Measurements from ENCODE around the gene NOS1AP. TPM values are rescaled to one million over a fixed set of nuclear protein-coding genes. Genes with fewer than 3 reads are reported as not detected.

Gene NOS1AP
- total RNA-seq, 1 donor from 2014 or later, result 0.62 TPM

GRCh38 chr1:162360237-162360873, 290.9 kb downstream of the NOS1AP start:
- no peak for DNase-seq (ENCODE audit: low read depth)

DNA sequence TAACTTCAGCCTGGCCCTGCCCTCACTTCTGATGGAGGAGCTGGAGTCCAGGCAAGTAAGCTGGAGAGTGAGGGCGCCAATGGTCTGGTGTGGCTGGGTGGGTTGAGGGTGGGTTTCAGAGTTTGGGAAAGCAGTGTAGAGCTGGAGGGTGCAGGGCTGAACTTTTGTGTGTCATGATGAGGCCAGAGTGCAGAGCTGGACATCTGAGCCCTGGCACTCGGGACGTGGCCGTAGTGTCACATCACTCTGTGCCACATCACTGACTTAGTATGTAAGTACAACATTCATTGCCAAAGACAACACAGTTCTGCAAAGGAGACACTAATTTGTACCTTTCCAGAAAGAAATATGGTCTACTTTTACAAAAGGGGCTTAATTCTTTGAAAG, 291.4 kb downstream of the NOS1AP start:
- no peak for DNase-seq (ENCODE audit: low read depth)

- peak; percentile 65 for DNase-seq (ENCODE audit: low read depth)
Observed at GRCh38 chr1:162361349-162361748, 291.9 kb downstream of the NOS1AP start.

DNA sequence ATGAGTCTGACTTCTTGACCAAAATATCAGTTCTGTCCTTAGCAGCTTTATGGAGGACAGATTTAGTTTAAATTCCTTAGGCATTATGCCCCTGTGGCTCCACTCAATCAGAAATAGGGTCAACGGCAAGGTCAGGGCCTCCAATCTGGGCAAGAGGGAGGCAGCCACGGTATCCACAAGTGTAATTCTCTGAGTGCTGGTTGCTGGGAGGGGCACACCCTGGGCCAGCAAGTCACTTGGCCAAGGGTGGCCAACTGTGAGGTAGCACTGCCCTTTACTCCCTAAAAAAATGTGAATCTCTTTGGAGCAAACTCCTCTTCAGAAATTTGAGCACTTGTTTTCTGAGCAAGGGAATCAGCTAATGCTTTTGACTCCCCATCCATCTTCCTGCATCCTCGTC, 294.3 kb downstream of the NOS1AP start:
- peak; percentile 56 for DNase-seq (ENCODE audit: low read depth)

DNA sequence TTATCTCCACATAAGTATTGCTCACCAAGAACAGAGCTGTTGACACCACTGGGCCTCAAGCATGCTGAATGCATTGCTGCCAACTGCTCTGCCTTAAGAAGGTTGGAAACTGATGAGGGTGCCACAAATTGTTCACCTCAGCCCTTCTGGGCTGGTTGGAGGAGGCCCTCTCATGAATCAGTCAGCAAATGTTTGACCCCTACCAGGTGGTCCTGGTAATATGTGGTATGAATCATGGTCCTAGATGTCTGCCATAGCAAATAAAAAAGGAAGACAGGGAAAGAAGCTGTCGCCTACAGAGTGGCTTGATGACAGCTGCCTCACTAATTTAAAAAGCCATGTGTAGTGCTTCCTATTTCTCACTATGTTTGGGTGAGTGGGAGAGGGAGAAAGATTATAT, 295.0 kb downstream of the NOS1AP start:
- DNase-seq (ENCODE audit: low read depth), result peak; percentile 86

DNA sequence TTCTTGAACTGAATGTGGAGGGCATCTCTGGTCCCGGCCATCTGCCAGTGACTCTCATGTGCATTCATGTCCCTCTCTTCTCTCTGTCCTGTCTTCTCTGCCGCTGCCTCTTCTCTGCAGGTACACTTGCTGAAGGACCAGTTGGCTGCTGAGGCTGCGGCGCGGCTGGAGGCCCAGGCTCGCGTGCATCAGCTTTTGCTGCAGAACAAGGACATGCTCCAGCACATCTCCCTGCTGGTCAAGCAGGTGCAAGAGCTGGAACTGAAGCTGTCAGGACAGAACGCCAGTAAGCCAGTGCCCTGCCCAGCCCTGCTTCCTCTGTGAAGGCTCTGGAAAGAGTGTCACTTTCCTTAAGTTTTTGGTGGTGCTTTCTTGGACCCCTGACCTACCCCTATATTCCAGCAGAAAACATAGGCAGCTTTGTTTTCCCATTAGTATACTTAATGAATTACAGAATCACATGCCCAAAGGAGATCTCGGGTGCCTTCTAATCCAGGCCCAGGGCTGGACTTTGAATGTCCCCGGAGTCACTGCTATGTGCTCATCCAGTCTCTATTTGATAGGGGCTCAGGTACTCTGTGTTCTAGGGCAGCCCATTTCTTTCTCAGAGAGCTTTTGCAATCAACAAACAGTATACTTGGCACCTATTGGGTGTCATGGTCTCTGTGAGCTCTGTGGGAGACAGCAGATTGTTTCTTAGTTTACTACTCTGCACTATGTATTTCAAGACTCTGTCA, 296.0 kb downstream of the NOS1AP start:
- DNase-seq (ENCODE audit: low read depth), result no peak

DNA sequence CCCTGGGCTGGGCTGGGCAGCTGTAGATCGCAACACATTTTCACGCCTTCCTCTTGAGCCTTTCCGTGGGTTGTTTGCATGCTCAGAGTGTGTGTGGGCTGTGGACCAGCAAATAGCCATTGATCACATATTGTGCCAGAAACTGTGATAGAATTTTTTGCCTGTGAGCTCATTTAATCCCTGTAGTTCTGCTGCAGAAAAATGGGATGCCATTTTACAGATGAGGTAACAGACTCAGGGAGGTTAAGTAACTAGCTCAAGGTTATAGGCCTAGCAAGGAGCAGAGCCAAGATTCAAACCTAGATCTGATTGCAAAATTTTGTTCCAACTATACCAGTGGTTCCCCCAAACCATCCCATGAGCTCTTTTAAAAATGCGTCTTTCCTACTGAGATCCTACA, 296.7 kb downstream of the NOS1AP start:
- no peak for DNase-seq (ENCODE audit: low read depth)

GRCh38 chr1:162366671-162367070, 297.2 kb downstream of the NOS1AP start:
- no peak for DNase-seq (ENCODE audit: low read depth)

DNA sequence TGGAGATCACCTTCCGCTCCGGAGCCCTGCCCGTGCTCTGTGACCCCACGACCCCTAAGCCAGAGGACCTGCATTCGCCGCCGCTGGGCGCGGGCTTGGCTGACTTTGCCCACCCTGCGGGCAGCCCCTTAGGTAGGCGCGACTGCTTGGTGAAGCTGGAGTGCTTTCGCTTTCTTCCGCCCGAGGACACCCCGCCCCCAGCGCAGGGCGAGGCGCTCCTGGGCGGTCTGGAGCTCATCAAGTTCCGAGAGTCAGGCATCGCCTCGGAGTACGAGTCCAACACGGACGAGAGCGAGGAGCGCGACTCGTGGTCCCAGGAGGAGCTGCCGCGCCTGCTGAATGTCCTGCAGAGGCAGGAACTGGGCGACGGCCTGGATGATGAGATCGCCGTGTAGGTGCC, 297.6 kb downstream of the NOS1AP start:
- no peak for DNase-seq (ENCODE audit: low read depth)

DNA sequence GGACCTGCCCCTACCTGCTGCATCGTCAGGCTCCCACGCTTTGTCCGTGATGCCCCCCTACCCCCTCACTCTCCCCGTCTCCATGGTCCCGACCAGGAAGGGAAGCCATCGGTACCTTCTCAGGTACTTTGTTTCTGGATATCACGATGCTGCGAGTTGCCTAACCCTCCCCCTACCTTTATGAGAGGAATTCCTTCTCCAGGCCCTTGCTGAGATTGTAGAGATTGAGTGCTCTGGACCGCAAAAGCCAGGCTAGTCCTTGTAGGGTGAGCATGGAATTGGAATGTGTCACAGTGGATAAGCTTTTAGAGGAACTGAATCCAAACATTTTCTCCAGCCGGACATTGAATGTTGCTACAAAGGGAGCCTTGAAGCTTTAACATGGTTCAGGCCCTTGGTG, 298.3 kb downstream of the NOS1AP start:
- DNase-seq (ENCODE audit: low read depth), result no peak

- no peak for DNase-seq (ENCODE audit: low read depth)
Observed at GRCh38 chr1:162368451-162368850, 299.0 kb downstream of the NOS1AP start.

DNA sequence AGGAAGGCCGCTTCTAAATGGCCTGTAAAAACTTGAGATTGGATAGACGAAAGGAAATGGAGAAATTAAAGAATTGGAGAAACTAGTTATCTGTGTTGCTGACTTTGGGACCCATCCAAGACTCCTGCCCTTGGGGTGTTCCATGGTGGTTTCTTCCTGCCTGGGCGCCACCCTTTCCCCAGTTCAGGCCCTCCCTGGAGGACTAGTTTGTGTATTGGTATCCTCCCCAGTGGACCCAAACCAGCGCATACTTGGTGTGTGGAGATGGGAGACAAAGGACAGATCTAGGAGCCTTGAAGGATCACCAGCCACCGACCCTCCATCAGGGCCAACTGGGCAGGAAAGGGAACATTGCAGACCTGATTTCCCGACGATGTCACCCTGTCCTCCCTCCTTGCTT, 300.1 kb downstream of the NOS1AP start:
- DNase-seq (ENCODE audit: low read depth), result no peak

DNA sequence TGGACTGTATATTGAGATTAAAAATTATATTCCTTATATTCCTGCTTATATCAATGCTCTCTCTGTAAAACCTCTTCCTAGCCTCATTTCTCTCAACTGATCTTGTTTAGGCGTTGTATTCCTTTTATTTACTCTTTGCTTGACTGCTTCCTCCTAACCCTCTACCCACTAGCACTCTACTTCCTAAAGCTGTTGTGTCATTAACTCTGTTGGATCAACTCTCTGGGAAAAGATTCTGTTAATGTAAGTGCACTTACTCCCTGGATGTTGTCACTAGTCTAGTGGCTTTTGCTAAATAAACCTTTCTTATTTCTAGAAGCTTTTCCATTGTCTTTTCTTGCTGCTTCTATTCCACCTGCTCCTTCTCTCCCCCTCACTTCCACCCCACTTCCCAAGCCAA, 300.7 kb downstream of the NOS1AP start:
- no peak for DNase-seq (ENCODE audit: low read depth)

DNA sequence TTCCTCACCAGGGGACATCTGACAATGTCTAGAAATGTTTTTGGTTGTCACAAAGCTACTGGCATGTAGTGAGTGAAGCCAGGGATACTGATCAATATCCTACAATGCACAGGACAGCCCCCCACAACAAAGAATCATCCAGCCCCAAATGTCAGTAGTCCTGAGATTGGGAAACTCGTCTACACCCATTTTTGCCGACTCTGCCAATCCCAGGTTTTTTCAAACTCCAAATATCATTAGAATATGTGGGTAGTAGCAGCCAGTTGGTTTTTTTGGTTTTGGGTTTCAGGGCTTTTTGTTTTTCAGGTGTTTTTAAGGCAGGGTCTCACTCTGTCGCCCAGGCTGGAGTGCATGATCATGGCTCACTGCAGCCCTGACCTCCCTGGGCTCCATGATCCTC, 301.2 kb downstream of the NOS1AP start:
- no peak for DNase-seq (ENCODE audit: low read depth)

DNA sequence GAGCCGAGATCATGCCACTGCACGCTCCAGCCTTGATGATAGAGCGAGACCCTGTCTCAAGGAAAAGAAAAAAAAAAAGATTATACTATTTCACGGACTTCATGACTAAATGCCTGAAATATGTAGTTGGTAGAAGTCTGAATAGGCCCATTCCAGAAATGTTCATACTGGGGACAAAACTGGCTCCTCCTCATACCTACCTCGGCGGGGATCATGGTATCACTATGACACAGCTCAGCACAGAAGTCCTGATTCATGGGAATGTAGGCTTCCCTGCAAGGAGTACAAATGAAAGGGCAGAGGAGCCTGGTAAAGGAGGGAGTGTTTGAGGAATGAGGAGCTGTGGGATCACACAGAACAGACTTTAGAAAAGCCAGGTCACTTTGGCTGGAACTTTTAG, 302.1 kb downstream of the NOS1AP start:
- no peak for DNase-seq (ENCODE audit: low read depth)

DNA sequence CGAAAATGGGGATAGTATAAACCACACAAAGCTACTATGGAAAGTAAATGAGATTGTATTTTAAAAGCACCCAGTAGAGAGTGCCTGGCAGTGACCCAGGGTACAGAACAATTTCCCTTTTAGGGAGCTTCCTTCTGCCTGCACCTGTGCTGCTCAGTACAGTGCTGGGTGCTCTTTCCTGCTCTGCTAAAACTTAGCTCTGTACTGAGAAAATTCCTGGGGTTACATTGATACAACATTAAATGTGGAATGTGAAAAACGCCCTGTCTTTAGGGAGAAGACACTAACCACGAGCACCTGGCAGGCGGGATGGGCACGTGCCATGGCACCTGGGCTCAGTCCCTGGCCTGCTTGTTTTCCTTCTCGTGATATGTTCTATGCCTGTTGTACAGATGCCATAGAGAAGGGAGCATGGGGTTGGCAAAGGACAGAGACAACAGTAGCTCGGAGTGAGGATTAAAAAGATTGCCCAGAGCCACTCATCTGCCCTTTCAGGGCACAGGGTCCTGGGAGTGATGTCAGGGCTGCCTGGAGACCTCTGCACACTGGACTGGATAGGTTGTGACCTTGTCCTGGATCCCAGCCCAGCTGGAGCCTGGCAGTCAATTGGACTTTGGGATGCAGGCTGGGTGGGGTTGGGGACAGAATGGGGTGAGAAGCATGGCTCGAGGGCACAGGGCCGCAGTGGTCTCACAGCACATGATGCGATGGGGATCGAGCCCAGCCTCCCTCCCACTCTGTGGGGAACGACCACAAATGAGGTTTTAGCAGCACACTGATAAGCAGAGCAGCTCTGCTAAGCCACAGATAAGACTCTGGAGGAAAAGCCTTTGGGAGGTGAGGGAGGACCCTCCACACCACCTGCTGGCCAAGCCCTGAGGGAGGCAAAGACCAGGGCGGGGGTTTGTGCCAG, 302.9 kb downstream of the NOS1AP start:
- no peak for DNase-seq (ENCODE audit: low read depth)

DNA sequence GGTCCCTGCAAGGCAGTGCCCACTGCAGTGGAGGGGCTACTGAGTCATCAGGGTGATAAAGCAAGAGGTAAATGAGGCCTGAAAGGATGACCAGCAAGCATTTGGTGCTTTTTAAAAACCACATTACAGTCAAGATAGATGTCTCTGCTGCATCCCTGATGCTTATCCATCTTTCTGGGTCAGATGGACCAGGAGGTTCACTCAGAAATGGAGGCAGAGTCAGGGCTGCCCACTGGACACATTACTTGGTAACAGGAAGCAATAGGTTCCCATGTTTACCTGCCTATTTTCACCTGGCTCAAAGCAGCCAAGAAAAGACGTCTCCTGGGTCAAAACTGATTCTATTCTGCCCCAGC, 303.6 kb downstream of the NOS1AP start:
- no peak for DNase-seq (ENCODE audit: low read depth)

- peak; percentile 72 for DNase-seq (ENCODE audit: low read depth)
Observed at GRCh38 chr1:162373541-162374260, 304.2 kb downstream of the NOS1AP start.

GRCh38 chr1:162374406-162374805, 304.9 kb downstream of the NOS1AP start:
- no peak for DNase-seq (ENCODE audit: low read depth)

- no peak for DNase-seq (ENCODE audit: low read depth)
Observed at GRCh38 chr1:162375463-162375862, 306.0 kb downstream of the NOS1AP start.

GRCh38 chr1:162376691-162377090, 307.2 kb downstream of the NOS1AP start, which contains the start of gene SPATA46:
SPATA46 (minus strand) TSS chr1:162376854; CDS start chr1:162376790, 64 bp downstream.
- DNase-seq (ENCODE audit: low read depth), result no peak
